Gastroesophageal sphincter (tissue), 4 donors: ENCODE data around the gene CCR8. TPM values are rescaled to one million over a fixed set of nuclear protein-coding genes. Genes with fewer than 3 reads are reported as not detected.

Source experiments
- ATAC-seq: fragments of 150-250 bp; one replicate; pipeline ENCODE4 v1.9.1; 2016; ENCODE audit warnings: mild to moderate bottlenecking, moderate library complexity
- H3K27ac ChIP-seq, 4 donors: fragments of 200-600 bp; sonication (generic) in 3 of 4; 1 replicate in 3 of 4; 2 replicates in 1 of 4; pipeline ENCODE4 v1.5.1; 2016 to 2019
- H3K27me3 ChIP-seq: fragments of 200-600 bp; sonication (generic); one replicate; pipeline ENCODE4 v1.5.1; 2019
- H3K36me3 ChIP-seq, 2 donors: fragments of 200-600 bp; sonication (generic); one replicate each; pipeline ENCODE4 v1.5.1; 2019; ENCODE audit warnings: control low read depth in 1 of 2
- H3K4me1 ChIP-seq, 3 donors: fragments of 200-600 bp; sonication (generic); 1 replicate in 2 of 3; 2 replicates in 1 of 3; pipeline ENCODE4 v1.5.1; 2016 to 2019; ENCODE audit warnings: control low read depth in 2 of 3
- H3K4me3 ChIP-seq, 2 donors: fragments of 200-600 bp; sonication (generic); one replicate each; pipeline ENCODE4 v1.5.1; 2019; ENCODE audit warnings: mild to moderate bottlenecking in 1 of 2, moderate library complexity in 1 of 2
- H3K9me3 ChIP-seq, 3 donors: fragments of 200-600 bp; sonication (generic); one replicate each; pipeline ENCODE4 v1.5.1; 2017 to 2019; ENCODE audit warnings: control low read depth in 2 of 3
- EP300 ChIP-seq: sonication (generic); formaldehyde crosslinking; IDR thresholded peaks from one replicate; pipeline ENCODE4 v1.6.1; 2017; ENCODE audit warnings: antibody characterized with exemption, mild to moderate bottlenecking
- POLR2A ChIP-seq, 2 donors: fragments of 450-650 bp; IDR thresholded peaks; one replicate each; pipeline ENCODE4 v1.6.1; 2017; ENCODE audit warnings: antibody characterized with exemption in 2 of 2, mild to moderate bottlenecking in 2 of 2, moderate library complexity in 1 of 2
- POLR2AphosphoS5 ChIP-seq: sonication (generic); formaldehyde crosslinking; IDR thresholded peaks from one replicate; pipeline ENCODE4 v1.6.1; 2017; ENCODE audit warnings: antibody characterized with exemption
- WGBS, 2 donors: methylation state at CpG; one replicate each; pipeline ENCODE4 v1.1.5; 2018; ENCODE audit warnings: low coverage in 1 of 2; 5-methylcytosine and 5-hydroxymethylcytosine counted together
- total RNA-seq, 4 donors: library from RNA; depleted of rRNA; stranded (reverse); fragments of >200 nt; gene quantifications; one replicate each; pipeline ENCODE4 v1.1.0, GENCODE V29; 2016
- TF ChIP-seq, protein P1 (sequence below), 4 experiments: fragments of 200-600 bp in 2 of 4; fragments of 450-650 bp in 2 of 4; sonication (generic) in 1 of 4; IDR thresholded peaks; one replicate each; pipeline ENCODE4 v1.5.1; 2017 to 2019; ENCODE audit warnings: antibody characterized with exemption in 4 of 4, mild to moderate bottlenecking in 2 of 4, moderate library complexity in 2 of 4

The CCR8 gene
- total RNA-seq, 4 donors from 2014 or later = not detected

DNA sequence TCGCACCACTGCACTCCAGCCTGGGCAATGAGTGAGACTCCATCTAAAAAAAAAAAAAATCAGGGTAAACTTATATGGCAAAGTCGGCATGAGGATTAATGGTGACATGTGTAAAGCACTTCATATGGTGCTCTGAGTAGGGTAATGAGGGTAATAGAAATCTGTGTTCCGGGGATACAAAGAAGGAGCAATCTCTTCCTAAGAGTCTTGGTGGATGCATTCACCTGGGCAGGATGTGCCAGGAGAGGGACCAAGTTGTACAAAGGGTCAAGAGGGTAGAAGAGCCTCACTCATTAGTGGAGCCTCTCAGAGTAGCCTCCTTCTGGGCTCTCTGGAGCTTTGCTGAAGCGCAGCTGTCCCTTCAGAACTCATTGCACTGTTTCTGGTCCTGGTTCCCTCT lies 40.4 kb upstream of the CCR8 start:
- Histone ChIP-seq H3K9me3 (no peaks in the 10 kb centered on the region), H3K36me3 (no peaks in the 10 kb centered on the region), H3K27ac (no peak overlapping the region), H3K27me3 (no peaks in the 10 kb centered on the region), H3K4me1 (no peaks in the 10 kb centered on the region), H3K4me3 (no peak overlapping the region)
- no peak for ATAC-seq
- WGBS, 2 donors = 75% methylated on average over 2 of the region's 4 CpGs; no CpG with 5 or more reads in 1 of the 2 donors
- TF ChIP-seq, protein P1, sequence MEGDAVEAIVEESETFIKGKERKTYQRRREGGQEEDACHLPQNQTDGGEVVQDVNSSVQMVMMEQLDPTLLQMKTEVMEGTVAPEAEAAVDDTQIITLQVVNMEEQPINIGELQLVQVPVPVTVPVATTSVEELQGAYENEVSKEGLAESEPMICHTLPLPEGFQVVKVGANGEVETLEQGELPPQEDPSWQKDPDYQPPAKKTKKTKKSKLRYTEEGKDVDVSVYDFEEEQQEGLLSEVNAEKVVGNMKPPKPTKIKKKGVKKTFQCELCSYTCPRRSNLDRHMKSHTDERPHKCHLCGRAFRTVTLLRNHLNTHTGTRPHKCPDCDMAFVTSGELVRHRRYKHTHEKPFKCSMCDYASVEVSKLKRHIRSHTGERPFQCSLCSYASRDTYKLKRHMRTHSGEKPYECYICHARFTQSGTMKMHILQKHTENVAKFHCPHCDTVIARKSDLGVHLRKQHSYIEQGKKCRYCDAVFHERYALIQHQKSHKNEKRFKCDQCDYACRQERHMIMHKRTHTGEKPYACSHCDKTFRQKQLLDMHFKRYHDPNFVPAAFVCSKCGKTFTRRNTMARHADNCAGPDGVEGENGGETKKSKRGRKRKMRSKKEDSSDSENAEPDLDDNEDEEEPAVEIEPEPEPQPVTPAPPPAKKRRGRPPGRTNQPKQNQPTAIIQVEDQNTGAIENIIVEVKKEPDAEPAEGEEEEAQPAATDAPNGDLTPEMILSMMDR (IDR thresholded peaks at IDR 0.05) = no peak
- TF ChIP-seq POLR2A (IDR thresholded peaks at IDR 0.05) (no peak), EP300 (no peak), POLR2AphosphoS5 (no peak)

GRCh38 chr3:39290255-39290654 lies 39.3 kb upstream of the CCR8 start:
- Histone ChIP-seq H3K4me3 (no peak overlapping the region), H3K27me3 (no peaks in the 10 kb centered on the region), H3K4me1 (no peaks in the 10 kb centered on the region), H3K36me3 (no peaks in the 10 kb centered on the region), H3K27ac (peak overlapping the region in 2 of 4 donors; percentile 40 to 59), H3K9me3 (no peaks in the 10 kb centered on the region)
- no peak for ATAC-seq
- TF ChIP-seq EP300 = no peak
- WGBS, 2 donors = 8 to 23% methylated on average over 2 to 4 of the region's 4 CpGs

- Histone ChIP-seq H3K36me3 (no peaks in the 10 kb centered on the region), H3K9me3 (no peaks in the 10 kb centered on the region), H3K4me1 (no peaks in the 10 kb centered on the region), H3K27me3 (no peaks in the 10 kb centered on the region), H3K27ac (no peak overlapping the region), H3K4me3 (no peak overlapping the region)
- peak; percentile 52 for ATAC-seq
- 31 to 38% methylated on average over 2 to 5 of the region's 5 CpGs for WGBS, 2 donors
- TF ChIP-seq, protein P1 (IDR thresholded peaks at IDR 0.05) = peak; percentile 82 to 97 (median 92)
- TF ChIP-seq POLR2A (IDR thresholded peaks at IDR 0.05) = no peak
- no peak for TF ChIP-seq EP300
Measured at GRCh38 chr3:39291903-39292329, 37.6 kb upstream of the CCR8 start.

- no peak overlapping the region for H3K4me3 ChIP-seq
- WGBS, 2 donors = 58 to 74% methylated on average over 3 to 4 of the region's 4 CpGs
- H3K27ac ChIP-seq = no peak overlapping the region
- no peaks in the 10 kb centered on the region for H3K36me3 ChIP-seq
- no peak for ATAC-seq
- H3K27me3 ChIP-seq = no peaks in the 10 kb centered on the region
- TF ChIP-seq, protein P1 (IDR thresholded peaks at IDR 0.05) = no peak
- no peak for TF ChIP-seq EP300
- TF ChIP-seq POLR2AphosphoS5 = no peak
- no peak for TF ChIP-seq POLR2A (IDR thresholded peaks at IDR 0.05)
- H3K4me1 ChIP-seq = no peaks in the 10 kb centered on the region
- no peaks in the 10 kb centered on the region for H3K9me3 ChIP-seq
Measured at GRCh38 chr3:39292961-39293360, 36.5 kb upstream of the CCR8 start.

- ATAC-seq = no peak
- H3K4me3 ChIP-seq = no peak overlapping the region
- 43 to 62% methylated on average over 3 to 7 of the region's 10 CpGs for WGBS, 2 donors
Measured at GRCh38 chr3:39294446-39295183, 34.9 kb upstream of the CCR8 start.

More at GRCh38 chr3:39294446-39295183, 34.9 kb upstream of the CCR8 start:
- no peaks in the 10 kb centered on the region for H3K36me3 ChIP-seq
- TF ChIP-seq POLR2A (IDR thresholded peaks at IDR 0.05) (no peak), EP300 (no peak), POLR2AphosphoS5 (no peak)
- TF ChIP-seq, protein P1 (IDR thresholded peaks at IDR 0.05) = no peak
- peaks cover 0 to 13% (median 0%) of the 10 kb centered on the region in 3 donors for H3K9me3 ChIP-seq
- no peaks in the 10 kb centered on the region for H3K4me1 ChIP-seq
- no peaks in the 10 kb centered on the region for H3K27me3 ChIP-seq
- H3K27ac ChIP-seq = no peak overlapping the region
